HUES48 (cell line): Measurements from ENCODE around the gene RASSF8.

ENCODE experiments used
- H3K27ac ChIP-seq: one replicate; pipeline ENCODE4 v1.7.0; 2013; ENCODE audit warnings: low read depth, low read length, inconsistent platforms
- H3K27me3 ChIP-seq: 2 replicates; pipeline ENCODE4 v1.6.1; 2013; ENCODE audit warnings: mild to moderate bottlenecking, low read length; ENCODE audit not compliant: control insufficient read depth, insufficient read depth
- H3K36me3 ChIP-seq: 2 replicates; pipeline ENCODE4 v1.6.1; 2013; ENCODE audit warnings: low read length; ENCODE audit not compliant: control insufficient read depth, insufficient read depth
- H3K4me1 ChIP-seq: 2 replicates; pipeline ENCODE4 v1.6.1; 2013; ENCODE audit warnings: mild to moderate bottlenecking, low read length; ENCODE audit not compliant: control insufficient read depth, insufficient read depth
- H3K4me3 ChIP-seq: 2 replicates; pipeline ENCODE4 v1.5.1; 2013; ENCODE audit warnings: mild to moderate bottlenecking, low read depth, low read length
- H3K9ac ChIP-seq: 2 replicates; pipeline ENCODE4 v1.6.1; 2013; ENCODE audit warnings: mild to moderate bottlenecking, low read depth, low read length, moderate library complexity
- H3K9me3 ChIP-seq: 2 replicates; pipeline ENCODE4 v1.6.1; 2013; ENCODE audit warnings: low read length; ENCODE audit not compliant: control insufficient read depth, insufficient read depth

The RASSF8 gene

DNA sequence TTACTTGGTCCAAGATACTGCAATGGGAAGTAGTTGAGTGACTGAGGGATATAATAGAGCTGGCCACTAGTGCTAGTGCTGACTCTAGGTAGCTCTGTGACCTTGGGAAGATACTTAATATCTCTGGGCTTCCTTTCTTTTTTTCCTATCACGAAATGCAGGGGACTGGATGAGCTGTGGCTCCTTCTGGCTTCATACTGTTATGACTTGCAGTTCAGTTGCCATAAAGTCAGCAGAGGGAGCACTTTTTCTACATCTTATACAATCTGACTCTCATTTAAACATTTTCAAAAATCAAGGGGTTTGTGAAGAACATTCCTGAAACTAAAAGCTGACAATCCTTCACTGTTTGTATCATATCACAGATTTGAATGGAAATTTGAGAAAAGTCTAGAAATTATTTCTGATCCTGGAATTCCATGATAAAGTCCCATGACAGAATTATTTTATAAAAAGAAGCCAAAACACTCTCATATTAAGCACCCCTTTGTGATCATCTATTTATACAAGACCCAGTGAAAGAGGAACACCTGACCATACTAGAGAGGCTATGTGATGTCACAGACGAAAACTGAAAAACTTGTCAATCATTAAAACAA lies 161.0 kb downstream of the RASSF8 start:
- Histone ChIP-seq H3K4me3 (no peak overlapping the region), H3K4me1 (peaks cover 45% of the 10 kb centered on the region), H3K27ac (no peak overlapping the region), H3K9me3 (no peaks in the 10 kb centered on the region), H3K36me3 (no peaks in the 10 kb centered on the region), H3K27me3 (peaks cover 91% of the 10 kb centered on the region), H3K9ac (no peak overlapping the region)

DNA sequence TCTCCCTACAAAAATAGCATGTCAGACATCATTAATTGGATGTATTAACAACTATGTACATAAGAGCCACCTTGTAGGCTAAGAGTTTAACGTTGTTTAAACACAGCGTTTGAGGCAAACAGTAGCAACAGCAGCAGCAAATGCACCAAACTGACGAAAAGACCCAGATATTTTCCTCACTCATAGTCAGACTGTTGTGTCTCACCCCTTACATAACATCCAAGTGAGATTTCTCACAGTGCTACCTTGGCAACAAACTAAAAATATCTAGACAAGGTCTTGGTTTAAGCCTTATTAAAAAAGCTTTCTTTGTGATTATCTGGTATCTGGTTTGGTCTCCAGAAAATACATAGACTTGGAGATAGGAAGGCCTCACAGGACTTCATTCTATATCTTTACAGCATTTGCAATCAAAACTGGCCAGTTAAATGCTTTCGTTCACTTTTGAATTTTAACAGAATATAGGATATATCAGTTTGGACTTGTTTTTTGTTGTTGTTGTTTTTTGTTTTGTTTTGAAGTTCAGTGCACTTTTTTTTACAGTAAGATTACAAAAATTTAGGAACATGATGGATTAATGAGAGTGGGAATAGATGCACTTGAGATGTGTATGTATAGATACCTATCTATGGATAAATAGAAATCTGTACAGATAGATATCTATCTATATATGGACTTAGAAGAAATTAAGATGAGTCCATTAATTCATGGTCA lies 162.2 kb downstream of the RASSF8 start:
- Histone ChIP-seq H3K4me1 (peaks cover 40% of the 10 kb centered on the region), H3K4me3 (no peak overlapping the region), H3K9me3 (no peaks in the 10 kb centered on the region), H3K36me3 (no peaks in the 10 kb centered on the region), H3K27me3 (peaks cover 89% of the 10 kb centered on the region), H3K9ac (no peak overlapping the region), H3K27ac (no peak overlapping the region)

DNA sequence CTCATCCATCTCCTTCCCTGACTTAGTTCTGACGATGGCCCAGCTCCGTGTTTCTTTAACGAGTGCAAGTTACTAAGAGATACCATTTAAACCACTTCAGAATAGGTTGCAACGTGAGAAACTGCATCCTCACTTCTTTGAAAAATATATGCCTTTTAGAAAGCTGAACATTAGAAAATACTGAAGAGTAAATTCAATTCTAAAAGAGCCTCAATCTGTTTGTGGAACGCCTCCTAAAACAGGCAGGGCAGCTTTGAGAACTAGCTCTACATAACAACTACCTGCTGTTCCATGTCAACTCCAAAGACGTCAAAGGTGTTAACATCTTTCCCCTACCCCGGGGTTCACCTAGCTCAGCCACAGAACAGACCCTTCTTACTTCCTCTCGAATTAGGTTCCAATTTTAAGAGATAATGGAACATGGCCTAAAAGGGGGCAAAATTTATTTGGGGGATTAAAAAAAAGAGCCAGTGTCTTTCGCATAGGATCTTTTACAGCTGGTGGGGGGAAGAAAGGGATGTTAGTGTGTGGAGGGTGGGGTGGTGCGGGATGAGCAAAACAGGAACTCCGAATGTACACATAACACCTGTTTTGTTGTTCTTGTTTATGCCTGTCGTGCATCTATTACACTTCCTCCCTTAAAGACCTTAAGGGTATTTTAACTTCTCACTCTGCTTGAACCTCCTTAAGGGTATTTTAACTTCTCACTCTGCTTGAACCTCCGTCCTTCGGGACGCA lies 163.0 kb downstream of the RASSF8 start:
- no peaks in the 10 kb centered on the region for H3K36me3 ChIP-seq
- H3K27me3 ChIP-seq = peaks cover 89% of the 10 kb centered on the region
- no peak overlapping the region for H3K9ac ChIP-seq
- H3K4me3 ChIP-seq = peak overlapping the region; percentile 59
- no peaks in the 10 kb centered on the region for H3K9me3 ChIP-seq
- H3K4me1 ChIP-seq = peaks cover 38% of the 10 kb centered on the region
- H3K27ac ChIP-seq = no peak overlapping the region

DNA sequence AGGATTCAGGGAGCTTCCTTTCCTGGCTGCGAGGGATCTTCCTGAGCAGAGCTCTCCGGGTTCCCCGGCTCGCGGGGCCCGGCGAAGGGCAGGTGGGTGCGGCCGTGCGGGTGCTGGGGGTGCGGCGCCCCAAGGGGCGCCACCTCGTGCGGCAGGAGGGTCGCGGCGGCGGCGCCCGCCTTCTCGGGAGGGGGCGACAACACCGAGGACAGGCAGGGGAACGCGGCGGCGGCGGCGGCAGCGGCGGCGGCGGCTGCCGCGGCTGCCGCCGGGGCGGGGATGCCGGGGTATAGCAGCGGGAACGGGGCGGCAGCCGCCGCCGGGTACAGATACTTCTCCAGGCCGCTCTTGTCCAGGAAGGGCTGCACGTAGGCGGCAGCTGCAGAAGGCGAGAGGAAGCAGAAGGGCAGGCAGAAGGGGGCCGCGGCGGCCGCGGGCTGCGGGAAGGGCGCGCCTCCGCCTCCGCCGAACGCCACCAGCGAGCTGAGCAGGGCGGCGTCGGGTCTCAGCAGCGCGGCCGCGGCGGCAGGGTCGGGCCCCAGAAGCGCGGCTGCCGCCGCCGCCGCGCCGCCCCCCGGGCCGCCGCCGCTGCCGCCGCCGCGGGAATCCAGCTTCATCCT lies 163.7 kb downstream of the RASSF8 start:
- H3K9ac ChIP-seq = no peak overlapping the region
- H3K36me3 ChIP-seq = no peaks in the 10 kb centered on the region
- peaks cover 35% of the 10 kb centered on the region for H3K4me1 ChIP-seq
- no peaks in the 10 kb centered on the region for H3K9me3 ChIP-seq
- H3K4me3 ChIP-seq = peak overlapping the region; percentile 59
- no peak overlapping the region for H3K27ac ChIP-seq
- H3K27me3 ChIP-seq = peaks cover 89% of the 10 kb centered on the region

DNA sequence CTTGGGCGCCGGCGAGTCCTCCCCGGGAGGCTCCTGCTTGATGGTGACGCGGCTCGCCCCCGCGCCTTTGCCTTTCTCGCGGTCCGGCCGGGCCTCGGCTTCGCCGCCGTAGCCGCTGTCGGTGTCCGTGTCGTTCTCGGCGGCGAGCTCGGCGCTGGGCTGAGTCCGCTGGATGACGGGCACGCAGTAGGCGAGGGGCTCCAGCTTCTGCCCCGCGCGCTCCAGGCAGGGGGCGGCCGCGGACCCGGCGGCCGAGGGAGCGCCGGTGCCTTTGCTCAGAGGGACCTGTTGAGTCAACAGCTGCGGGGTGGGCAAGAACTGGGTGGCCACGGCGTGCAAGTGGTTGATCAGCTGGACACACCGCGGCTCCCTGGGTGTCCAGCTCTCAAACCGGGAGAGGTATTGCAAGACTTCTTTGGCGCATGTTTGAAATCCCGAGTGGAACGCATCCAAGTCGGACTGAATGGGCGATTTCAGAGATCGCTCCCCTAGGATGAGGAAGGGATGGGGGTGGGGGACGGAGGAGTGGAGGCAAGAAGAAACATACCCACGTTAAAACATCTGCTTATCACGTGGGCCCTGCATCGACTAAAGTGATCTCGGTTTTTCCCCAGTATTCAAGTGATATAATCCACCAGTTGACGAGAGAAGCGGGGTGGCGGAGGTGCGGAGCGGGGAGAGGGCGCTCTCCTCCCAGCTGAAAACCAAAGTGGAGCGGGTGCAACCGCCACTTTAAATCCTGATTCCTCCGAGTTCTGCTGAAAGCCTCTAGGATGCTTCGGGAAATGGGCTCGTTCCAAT lies 164.4 kb downstream of the RASSF8 start:
- no peak overlapping the region for H3K9ac ChIP-seq
- peaks cover 92% of the 10 kb centered on the region for H3K27me3 ChIP-seq
- peaks cover 33% of the 10 kb centered on the region for H3K4me1 ChIP-seq
- H3K4me3 ChIP-seq = peak overlapping the region; percentile 59
- no peaks in the 10 kb centered on the region for H3K36me3 ChIP-seq
- no peak overlapping the region for H3K27ac ChIP-seq
- H3K9me3 ChIP-seq = no peaks in the 10 kb centered on the region

DNA sequence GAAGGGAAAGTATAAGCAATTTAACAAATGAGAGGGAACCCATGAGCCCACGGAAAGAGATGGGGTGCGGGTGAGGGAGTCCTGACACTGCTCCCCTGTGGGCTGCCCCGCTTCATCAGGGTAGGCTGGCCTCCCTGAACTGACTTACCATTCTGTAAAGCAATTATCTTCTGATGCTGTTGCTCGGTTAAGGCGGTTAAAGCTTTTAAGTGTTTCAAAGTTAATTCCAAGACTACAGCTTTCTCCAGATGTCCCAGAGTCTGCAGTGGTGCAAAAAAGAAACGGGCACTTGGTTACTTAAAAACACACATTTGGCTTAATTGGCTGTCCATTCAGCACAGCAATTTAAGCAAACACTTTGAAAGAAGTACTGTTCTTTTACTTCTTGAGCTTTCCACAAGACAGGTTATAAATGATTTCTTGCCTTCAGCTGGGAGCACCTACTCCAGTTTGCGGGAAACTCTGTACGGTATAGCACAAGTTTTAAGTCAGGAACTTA lies 165.0 kb downstream of the RASSF8 start:
- Histone ChIP-seq H3K27me3 (peaks cover 92% of the 10 kb centered on the region), H3K27ac (no peak overlapping the region), H3K36me3 (no peaks in the 10 kb centered on the region), H3K4me3 (peak overlapping the region; percentile 59), H3K4me1 (peaks cover 33% of the 10 kb centered on the region), H3K9me3 (no peaks in the 10 kb centered on the region), H3K9ac (no peak overlapping the region)

DNA sequence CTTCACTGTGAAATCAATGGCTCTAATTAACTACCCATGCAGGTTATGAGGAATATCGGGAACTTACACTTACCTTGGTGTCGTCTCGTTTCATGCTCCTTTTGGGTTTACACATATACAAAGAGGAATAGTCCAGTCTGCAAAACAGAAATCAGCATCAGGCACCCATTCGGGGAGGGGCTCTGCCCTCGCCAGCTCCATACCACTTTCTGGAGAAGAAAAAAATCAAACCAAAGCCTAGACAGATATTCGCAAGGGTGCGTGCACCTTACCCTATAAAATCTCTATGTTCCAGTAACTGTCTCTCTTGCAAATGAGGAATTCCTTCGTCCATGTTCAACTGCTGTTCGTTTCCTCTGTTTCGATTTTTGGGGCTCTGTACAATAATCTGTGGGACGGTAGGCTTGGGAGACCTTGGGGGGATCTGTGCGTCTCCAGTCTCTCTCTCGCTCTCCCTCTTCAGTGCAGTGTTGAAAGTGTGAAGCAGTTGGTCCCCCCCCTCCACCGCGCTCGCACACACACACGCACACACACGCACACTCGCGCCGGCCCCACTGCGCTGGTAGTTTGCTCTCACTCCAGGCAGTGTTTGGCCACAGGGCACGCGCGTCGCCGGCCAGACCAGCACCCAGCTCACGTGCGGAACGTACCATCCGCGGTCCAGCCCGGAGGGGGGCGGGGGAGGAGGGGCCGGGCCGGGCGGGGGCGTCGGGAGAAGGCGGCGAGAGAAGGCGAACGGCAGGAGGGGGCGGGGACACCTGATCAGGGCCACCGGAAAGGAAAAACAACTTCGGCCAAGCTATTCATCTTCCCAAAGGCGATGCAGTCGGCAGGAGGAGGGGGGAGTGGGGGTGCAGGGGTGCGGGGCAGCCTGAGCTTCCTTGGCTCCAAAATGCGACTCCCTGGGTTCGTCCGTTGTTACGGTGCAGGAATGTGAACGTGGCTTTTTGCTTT lies 166.2 kb downstream of the RASSF8 start, which contains the start of gene BHLHE41:
Gene BHLHE41 (minus strand): TSS at position 592 of the 954 bp plus-strand sequence. CDS start 258 bp downstream, at position 334.
- Histone ChIP-seq H3K4me1 (peaks cover 33% of the 10 kb centered on the region), H3K27ac (no peak within 1 kb of the TSS), H3K9me3 (no peaks in the 10 kb centered on the region), H3K27me3 (peaks cover 98% of the 10 kb centered on the region), H3K9ac (no peak within 1 kb of the TSS), H3K36me3 (no peaks in the 10 kb centered on the region), H3K4me3 (peak within 1 kb of the TSS; percentile 74)

DNA sequence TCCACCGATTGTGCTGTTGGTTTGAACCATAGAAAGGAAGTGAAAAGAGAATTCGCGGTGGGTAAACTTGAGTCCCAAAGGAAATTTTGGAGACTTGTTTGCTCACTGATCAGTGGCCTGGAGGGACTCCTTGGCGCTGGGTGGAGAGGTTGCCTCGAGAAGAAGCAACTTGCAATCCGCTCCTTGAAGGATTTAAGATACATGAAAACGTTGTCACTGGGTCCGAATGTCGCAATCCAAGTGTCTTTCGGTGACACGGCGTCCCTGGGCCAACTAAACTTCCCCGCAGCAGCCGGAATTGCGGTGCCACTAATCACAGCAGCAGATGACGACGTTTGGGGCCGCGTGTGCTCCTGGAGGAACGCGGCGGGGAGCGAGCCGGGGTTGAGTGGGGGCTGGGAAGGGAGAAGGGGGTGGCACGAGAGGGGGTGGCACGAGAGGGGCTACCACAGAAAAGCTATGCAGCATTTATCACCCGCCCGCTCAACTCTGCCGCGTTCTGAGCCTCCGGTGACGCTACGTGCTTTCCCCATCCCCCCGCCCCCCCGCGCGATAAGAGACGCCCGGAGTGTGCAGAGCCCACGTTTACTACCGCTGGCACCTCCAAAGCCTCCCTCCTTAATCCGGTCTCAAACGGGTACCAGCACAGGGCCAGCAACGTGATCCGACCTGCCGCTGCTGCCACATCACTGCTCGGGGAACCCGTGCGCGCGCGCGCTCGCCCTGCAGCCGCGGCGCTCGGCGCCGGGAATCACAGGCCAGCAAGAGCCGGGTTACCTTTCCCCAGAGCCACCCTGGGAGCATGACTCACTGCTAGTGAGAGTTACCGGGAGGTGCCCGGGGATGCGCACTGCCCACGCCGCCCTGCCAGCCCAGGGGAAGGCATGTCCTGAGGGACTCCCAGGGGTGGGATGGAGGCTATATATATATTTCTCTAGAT lies 167.2 kb downstream of the RASSF8 start:
- Histone ChIP-seq H3K36me3 (no peaks in the 10 kb centered on the region), H3K4me1 (peaks cover 33% of the 10 kb centered on the region), H3K27ac (no peak overlapping the region), H3K9ac (no peak overlapping the region), H3K4me3 (peak overlapping the region; percentile 74), H3K27me3 (peaks cover 98% of the 10 kb centered on the region), H3K9me3 (no peaks in the 10 kb centered on the region)
